Ovary (tissue), 9 donors: ENCODE data around the gene GATAD2A. TPM values are rescaled to one million over a fixed set of nuclear protein-coding genes. Genes with fewer than 3 reads are reported as not detected.

Source experiments
- DNase-seq, 5 donors: peaks; one replicate each; pipeline ENCODE4 v3.0.0-alpha.2; 2019 to 2020
- H3K27ac ChIP-seq, 2 donors: fragments of 200-600 bp; one replicate each; pipeline versions ENCODE4 v1.5.1 to v1.8.0; 2019 to 2022
- H3K27me3 ChIP-seq: fragments of 200-600 bp; one replicate; pipeline ENCODE4 v1.8.0; 2022
- H3K36me3 ChIP-seq: fragments of 200-600 bp; sonication (generic); one replicate; pipeline ENCODE4 v1.5.1; 2019
- H3K4me1 ChIP-seq: one replicate; pipeline ENCODE4 v1.8.1; 2013; ENCODE audit warnings: mild to moderate bottlenecking, moderate library complexity; ENCODE audit not compliant: insufficient read depth
- H3K4me3 ChIP-seq: fragments of 200-600 bp; sonication (generic); one replicate; pipeline ENCODE4 v1.5.1; 2017
- H3K9me3 ChIP-seq, 2 donors: fragments of 200-600 bp in 1 of 2; sonication (generic) in 1 of 2; one replicate each; pipeline versions ENCODE4 v1.5.1 to v1.8.1; 2013 to 2019; ENCODE audit warnings: mild to moderate bottlenecking in 1 of 2, moderate library complexity in 1 of 2
- EP300 ChIP-seq: sonication (generic); formaldehyde crosslinking; IDR thresholded peaks from one replicate; pipeline ENCODE4 v1.6.1; 2017; ENCODE audit warnings: antibody characterized with exemption
- POLR2A ChIP-seq: fragments of 450-650 bp; IDR thresholded peaks from one replicate; pipeline ENCODE4 v1.6.1; 2017; ENCODE audit warnings: antibody characterized with exemption, mild to moderate bottlenecking, moderate library complexity
- WGBS, 3 donors: extraction: QIAGEN DNeasy Blood & Tissue Kit in 1 of 3; methylation state at CpG; one replicate each; pipeline versions ENCODE4 v1.1.5 to v1.1.7; 2013 to 2017; 5-methylcytosine and 5-hydroxymethylcytosine counted together
- intact Hi-C, 4 donors: fragments of 100-400 bp; cut with DNase I; formaldehyde crosslinking; loops; one replicate each; pipeline versions ENCODE4 v1.11.0 to v1.15.1; 2022 to 2023
- polyA plus RNA-seq, 2 donors: library from polyadenylated mRNA; stranded (reverse); fragments of 200-250 nt in 1 of 2; fragments of 350-450 nt in 1 of 2; fragmentation: Illumina TruSeq in 1 of 2; extraction: RNeasy Lipid Tissue Mini Kit (QIAGEN cat#74804) in 1 of 2; gene quantifications; one replicate each; pipeline ENCODE4 v1.2.3, GENCODE V29; 2013 to 2014
- total RNA-seq, 7 donors: library from RNA; depleted of rRNA in 2 of 7; stranded (reverse); fragments of >200 nt in 2 of 7; fragmentation: NEBNext Ultra II Directional in 3 of 7; extraction: Animal tissue kit (Norgen Biotek cat#: 25700) in 3 of 7; gene quantifications; one replicate each; pipeline versions ENCODE4 v1.1.0 to v1.2.4, GENCODE V29; 2016 to 2023
- TF ChIP-seq, protein P1 (sequence below), 3 donors: fragments of 450-650 bp in 2 of 3; fragments of 200-600 bp in 1 of 3; IDR thresholded peaks; one replicate each; pipeline versions ENCODE4 v1.5.1 to v1.8.0; 2016 to 2022; ENCODE audit warnings: antibody characterized with exemption in 3 of 3, mild to moderate bottlenecking in 1 of 3
- donor health status: DM: no; HTN: no; CAD: no; lungs with moderate emphysema.
- donor health status: DM: no; HTN: no; CAD: no.
- donor health status: Bipolar disorder and iron deficiency.
- donor health status: DM: yes; HTN: yes; CAD: no.
- donor health status: DM: no; HTN: no; CAD: no.
- donor health status: DM: yes; HTN: yes; CAD: no.

The GATAD2A gene
- total and polyA plus RNA-seq, 9 donors, result 10.7 to 83.0 (median 52.2) TPM

DNA sequence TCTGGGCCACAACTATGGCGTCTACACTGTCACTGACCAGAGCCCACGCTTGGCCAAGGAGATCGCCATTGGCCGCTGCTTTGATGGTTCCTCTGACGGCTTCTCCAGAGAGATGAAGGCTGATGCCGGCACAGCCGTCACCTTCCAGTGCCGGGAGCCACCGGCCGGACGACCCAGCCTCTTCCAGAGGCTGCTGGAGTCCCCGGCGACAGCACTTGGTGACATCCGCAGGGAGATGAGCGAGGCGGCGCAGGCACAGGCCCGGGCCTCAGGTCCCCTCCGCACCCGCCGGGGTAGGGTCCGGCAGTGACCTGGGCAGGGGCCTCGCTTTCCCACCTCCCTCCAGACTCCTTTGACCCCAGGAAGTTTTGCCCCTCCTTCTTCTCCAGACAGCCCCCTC is 140.2 kb downstream of the GATAD2A start:
- intact Hi-C loops, result no loop called here
- Histone ChIP-seq H3K27me3 (no peaks in the 10 kb centered on the region), H3K4me1 (peaks cover 4% of the 10 kb centered on the region), H3K36me3 (no peaks in the 10 kb centered on the region), H3K9me3 (no peaks in the 10 kb centered on the region), H3K4me3 (no peak overlapping the region), H3K27ac (no peak overlapping the region)
- no peak for DNase-seq
- TF ChIP-seq POLR2A (no peak), EP300 (no peak)
- TF ChIP-seq, protein P1, sequence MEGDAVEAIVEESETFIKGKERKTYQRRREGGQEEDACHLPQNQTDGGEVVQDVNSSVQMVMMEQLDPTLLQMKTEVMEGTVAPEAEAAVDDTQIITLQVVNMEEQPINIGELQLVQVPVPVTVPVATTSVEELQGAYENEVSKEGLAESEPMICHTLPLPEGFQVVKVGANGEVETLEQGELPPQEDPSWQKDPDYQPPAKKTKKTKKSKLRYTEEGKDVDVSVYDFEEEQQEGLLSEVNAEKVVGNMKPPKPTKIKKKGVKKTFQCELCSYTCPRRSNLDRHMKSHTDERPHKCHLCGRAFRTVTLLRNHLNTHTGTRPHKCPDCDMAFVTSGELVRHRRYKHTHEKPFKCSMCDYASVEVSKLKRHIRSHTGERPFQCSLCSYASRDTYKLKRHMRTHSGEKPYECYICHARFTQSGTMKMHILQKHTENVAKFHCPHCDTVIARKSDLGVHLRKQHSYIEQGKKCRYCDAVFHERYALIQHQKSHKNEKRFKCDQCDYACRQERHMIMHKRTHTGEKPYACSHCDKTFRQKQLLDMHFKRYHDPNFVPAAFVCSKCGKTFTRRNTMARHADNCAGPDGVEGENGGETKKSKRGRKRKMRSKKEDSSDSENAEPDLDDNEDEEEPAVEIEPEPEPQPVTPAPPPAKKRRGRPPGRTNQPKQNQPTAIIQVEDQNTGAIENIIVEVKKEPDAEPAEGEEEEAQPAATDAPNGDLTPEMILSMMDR (IDR thresholded peaks at IDR 0.05), result no peak
- WGBS, 3 donors, result 95 to 97% (median 95%) methylated on average over 23 of the region's 23 CpGs

DNA sequence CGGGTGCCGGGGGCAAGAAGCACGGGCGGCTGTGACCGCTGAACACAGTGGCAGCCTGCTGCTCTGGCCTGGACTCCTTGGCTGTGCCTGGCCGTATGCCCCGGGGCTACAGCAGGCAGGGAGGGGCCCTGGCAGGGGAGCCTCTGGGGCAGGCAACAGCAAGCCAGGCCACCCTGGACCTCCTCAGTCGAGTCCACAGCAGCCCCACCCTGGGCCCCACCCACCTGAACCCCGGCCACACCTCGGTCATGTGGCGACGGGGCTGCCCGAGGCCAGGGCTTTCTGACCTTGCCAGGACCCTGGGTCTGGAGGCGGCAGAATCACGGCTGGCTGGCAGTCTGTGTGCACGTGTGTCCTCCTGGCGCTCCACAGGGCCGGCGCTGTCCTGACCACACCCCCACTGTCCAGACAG is 141.3 kb downstream of the GATAD2A start:
- no peak overlapping the region for H3K4me3 ChIP-seq
- intact Hi-C loops, result no loop called here
- no peaks in the 10 kb centered on the region for H3K27me3 ChIP-seq
- no peak overlapping the region for H3K27ac ChIP-seq
- H3K9me3 ChIP-seq, result no peaks in the 10 kb centered on the region
- no peak for DNase-seq
- TF ChIP-seq, protein P1 (IDR thresholded peaks at IDR 0.05), result no peak
- TF ChIP-seq EP300, result no peak
- TF ChIP-seq POLR2A, result no peak
- H3K36me3 ChIP-seq, result no peaks in the 10 kb centered on the region
- H3K4me1 ChIP-seq, result no peaks in the 10 kb centered on the region
- WGBS, 3 donors, result 41 to 69% (median 62%) methylated on average over 10 to 19 of the region's 19 CpGs

DNA sequence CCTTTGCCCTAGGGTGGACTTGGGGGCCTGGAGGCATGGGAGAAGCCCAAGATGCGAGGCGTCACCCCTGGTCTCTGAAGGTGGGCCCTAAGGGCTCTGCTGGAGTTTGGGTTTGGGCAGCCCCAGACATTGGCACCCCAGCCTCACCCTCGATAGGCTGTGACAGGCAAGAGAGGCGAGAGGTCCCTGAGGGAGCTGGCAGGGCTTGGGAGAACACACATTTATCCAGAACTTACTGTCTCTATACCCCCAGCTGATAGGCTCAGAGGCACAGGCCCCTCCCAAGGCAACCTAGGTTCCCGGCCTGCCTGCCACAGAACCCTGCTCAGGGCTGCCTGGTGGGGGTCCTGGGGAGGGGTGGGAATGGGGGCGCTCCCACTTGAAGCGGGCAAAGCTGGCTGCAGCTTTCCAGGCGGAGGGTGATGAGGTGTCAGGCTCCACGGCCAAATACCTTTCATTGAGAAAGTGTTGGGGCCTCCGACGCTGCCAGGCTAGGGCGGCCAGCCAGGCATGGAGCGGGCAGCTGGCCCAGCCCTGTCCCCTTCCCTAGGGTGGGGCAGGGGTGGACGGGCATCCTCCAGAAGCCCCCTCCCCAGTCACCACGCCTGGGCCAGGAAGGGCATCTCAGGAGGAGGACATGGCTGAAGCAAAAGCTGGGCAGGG is 142.3 kb downstream of the GATAD2A start:
- intact Hi-C loops, result no loop called here

DNA sequence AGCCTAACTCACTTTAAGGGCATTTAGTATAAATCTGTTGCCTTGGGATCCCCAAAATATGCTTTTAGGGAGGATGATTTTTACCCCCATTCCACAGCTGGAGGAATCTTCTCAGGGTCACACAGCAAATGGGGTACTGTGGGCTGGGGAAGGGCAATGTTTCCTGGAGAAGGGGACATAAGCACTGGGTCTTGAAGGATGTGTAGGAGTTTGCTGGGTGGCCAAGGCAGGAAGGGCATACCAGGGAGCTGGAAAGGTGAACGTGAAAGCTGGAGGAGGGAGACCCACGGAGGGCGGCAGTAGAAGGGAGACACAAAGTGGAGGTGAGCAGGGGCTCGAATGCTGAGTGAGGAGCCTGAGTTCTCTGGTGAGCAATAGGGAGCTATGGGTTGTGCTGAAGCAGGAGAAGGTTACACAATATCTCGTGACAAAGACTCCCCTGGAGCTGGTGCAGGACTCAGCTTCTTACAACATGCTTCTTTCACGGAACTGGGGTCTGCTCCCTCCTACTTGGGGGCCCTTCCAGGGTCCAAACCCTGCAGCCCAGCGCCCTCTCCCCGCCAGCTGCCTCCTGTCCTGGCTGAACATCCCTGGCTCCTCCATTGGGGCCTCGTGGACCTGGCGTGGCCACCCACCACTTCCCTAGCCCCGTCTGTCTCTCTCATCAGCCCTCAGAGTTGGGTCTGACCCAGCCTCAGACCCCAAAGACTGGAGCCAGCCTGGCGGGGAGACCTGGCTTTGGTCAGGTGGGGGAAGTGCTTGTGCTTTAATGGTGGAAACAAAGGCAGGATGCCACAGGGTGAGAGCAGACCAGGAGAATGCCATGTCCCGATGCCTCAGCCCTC is 143.7 kb downstream of the GATAD2A start:
- no peak overlapping the region for H3K27ac ChIP-seq
- no peaks in the 10 kb centered on the region for H3K4me1 ChIP-seq
- WGBS, 3 donors, result 63 to 71% (median 64%) methylated on average over 13 of the region's 13 CpGs
- intact Hi-C loops, result no loop called here
- H3K27me3 ChIP-seq, result no peaks in the 10 kb centered on the region
- H3K9me3 ChIP-seq, result no peaks in the 10 kb centered on the region
- no peak for DNase-seq
- H3K36me3 ChIP-seq, result no peaks in the 10 kb centered on the region
- TF ChIP-seq POLR2A, result no peak
- TF ChIP-seq EP300, result no peak
- TF ChIP-seq, protein P1 (IDR thresholded peaks at IDR 0.05), result no peak
- H3K4me3 ChIP-seq, result no peak overlapping the region

More for the DNA sequence above, 142.3 kb downstream of the GATAD2A start:
- Histone ChIP-seq H3K27ac (no peak overlapping the region), H3K4me1 (no peaks in the 10 kb centered on the region), H3K36me3 (no peaks in the 10 kb centered on the region), H3K4me3 (no peak overlapping the region), H3K27me3 (no peaks in the 10 kb centered on the region), H3K9me3 (no peaks in the 10 kb centered on the region)
- TF ChIP-seq POLR2A (no peak), EP300 (no peak)
- TF ChIP-seq, protein P1 (IDR thresholded peaks at IDR 0.05), result no peak
- no peak for DNase-seq
- 72 to 81% (median 81%) methylated on average over 13 to 15 of the region's 15 CpGs for WGBS, 3 donors
